ENCODE measurements around the gene DPP6. TPM values are rescaled to one million over a fixed set of nuclear protein-coding genes. Genes with fewer than 3 reads are reported as not detected.

The DPP6 gene
- total RNA-seq, 1 experiment from 2014 or later, result not detected

DNA sequence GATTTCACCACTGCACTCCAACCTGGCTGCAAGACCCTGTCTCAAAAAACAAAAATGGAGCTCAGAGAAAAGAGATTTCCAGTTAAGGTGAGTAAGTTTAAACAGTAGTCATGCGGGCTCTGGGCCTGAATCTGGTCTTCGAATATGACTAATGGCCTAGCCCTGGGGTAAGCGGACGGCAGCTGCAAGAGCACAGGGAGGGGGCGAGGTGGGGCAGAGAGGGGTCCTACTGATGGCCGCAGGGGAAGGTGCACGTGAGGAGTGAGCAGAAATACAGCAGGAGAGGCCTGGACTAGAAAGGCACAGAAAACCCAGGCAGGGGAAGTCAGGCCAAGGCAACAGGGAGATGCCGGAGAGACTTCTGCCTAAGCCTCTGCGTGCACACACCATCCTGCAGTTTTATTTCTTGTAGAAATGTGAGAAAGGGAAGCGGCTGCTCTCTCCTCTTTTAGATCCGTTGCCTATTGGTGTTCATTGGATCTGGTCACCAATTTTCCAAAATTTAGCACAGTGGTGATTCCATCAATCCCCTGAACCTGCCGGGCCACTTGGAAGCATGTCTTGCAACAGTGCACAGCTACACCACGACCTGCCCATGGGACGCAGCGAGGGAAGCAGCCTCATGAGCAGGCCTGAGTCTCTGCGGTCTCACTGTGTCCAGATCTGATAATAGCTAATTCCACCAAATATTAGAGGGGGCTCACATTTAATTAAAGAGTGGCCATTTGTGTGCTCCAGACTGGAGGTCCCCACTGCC, 811.7 kb downstream of the DPP6 start:
- H3K36me3 Mint-ChIP-seq, result peaks cover 81% of the 10 kb centered on the region
- H3K9me3 Mint-ChIP-seq, result peaks cover 84% of the 10 kb centered on the region
- DNase-seq (ENCODE audit: low spot score) (no peak), ATAC-seq (no peak)
- no peak for TF ChIP-seq EMX1 (CRISPR knock-in tag; IDR thresholded peaks at IDR 0.05)
- no peak for TF ChIP-seq SMAD3 (CRISPR knock-in tag; IDR thresholded peaks at IDR 0.05; ENCODE audit: borderline replicate concordance)
- TF ChIP-seq, protein P1, sequence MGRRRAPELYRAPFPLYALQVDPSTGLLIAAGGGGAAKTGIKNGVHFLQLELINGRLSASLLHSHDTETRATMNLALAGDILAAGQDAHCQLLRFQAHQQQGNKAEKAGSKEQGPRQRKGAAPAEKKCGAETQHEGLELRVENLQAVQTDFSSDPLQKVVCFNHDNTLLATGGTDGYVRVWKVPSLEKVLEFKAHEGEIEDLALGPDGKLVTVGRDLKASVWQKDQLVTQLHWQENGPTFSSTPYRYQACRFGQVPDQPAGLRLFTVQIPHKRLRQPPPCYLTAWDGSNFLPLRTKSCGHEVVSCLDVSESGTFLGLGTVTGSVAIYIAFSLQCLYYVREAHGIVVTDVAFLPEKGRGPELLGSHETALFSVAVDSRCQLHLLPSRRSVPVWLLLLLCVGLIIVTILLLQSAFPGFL (CRISPR knock-in tag; IDR thresholded peaks at IDR 0.05; ENCODE audit: borderline replicate concordance), result no peak
- TF ChIP-seq ZNF232 (CRISPR knock-in tag; IDR thresholded peaks at IDR 0.05), result no peak
- TF ChIP-seq GTF2I (CRISPR knock-in tag; conservative IDR thresholded peaks at IDR 0.05), result no peak
- TF ChIP-seq JAZF1 (CRISPR knock-in tag; IDR thresholded peaks at IDR 0.05), result no peak
- no peak for TF ChIP-seq MYBL2 (CRISPR knock-in tag; IDR thresholded peaks at IDR 0.05)
- TF ChIP-seq ZNF671 (CRISPR knock-in tag; IDR thresholded peaks at IDR 0.05), result no peak
- TF ChIP-seq TP53 (CRISPR knock-in tag; IDR thresholded peaks at IDR 0.05), result no peak
- TF ChIP-seq, protein P2, sequence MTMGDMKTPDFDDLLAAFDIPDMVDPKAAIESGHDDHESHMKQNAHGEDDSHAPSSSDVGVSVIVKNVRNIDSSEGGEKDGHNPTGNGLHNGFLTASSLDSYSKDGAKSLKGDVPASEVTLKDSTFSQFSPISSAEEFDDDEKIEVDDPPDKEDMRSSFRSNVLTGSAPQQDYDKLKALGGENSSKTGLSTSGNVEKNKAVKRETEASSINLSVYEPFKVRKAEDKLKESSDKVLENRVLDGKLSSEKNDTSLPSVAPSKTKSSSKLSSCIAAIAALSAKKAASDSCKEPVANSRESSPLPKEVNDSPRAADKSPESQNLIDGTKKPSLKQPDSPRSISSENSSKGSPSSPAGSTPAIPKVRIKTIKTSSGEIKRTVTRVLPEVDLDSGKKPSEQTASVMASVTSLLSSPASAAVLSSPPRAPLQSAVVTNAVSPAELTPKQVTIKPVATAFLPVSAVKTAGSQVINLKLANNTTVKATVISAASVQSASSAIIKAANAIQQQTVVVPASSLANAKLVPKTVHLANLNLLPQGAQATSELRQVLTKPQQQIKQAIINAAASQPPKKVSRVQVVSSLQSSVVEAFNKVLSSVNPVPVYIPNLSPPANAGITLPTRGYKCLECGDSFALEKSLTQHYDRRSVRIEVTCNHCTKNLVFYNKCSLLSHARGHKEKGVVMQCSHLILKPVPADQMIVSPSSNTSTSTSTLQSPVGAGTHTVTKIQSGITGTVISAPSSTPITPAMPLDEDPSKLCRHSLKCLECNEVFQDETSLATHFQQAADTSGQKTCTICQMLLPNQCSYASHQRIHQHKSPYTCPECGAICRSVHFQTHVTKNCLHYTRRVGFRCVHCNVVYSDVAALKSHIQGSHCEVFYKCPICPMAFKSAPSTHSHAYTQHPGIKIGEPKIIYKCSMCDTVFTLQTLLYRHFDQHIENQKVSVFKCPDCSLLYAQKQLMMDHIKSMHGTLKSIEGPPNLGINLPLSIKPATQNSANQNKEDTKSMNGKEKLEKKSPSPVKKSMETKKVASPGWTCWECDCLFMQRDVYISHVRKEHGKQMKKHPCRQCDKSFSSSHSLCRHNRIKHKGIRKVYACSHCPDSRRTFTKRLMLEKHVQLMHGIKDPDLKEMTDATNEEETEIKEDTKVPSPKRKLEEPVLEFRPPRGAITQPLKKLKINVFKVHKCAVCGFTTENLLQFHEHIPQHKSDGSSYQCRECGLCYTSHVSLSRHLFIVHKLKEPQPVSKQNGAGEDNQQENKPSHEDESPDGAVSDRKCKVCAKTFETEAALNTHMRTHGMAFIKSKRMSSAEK (CRISPR knock-in tag; IDR thresholded peaks at IDR 0.05; ENCODE audit: borderline replicate concordance), result no peak
- TF ChIP-seq E2F5 (CRISPR knock-in tag; IDR thresholded peaks at IDR 0.05), result no peak
- no peak for TF ChIP-seq CBFB (CRISPR knock-in tag; IDR thresholded peaks at IDR 0.05; ENCODE audit: low read depth)
- TF ChIP-seq JUN (CRISPR knock-in tag; IDR thresholded peaks at IDR 0.05), result no peak
- no peak for TF ChIP-seq ATF6 (CRISPR knock-in tag; IDR thresholded peaks at IDR 0.05)
- no peak for TF ChIP-seq GRHL2 (CRISPR knock-in tag; IDR thresholded peaks at IDR 0.05; ENCODE audit: insufficient replicate concordance, severe bottlenecking)
- TF ChIP-seq, protein P3, sequence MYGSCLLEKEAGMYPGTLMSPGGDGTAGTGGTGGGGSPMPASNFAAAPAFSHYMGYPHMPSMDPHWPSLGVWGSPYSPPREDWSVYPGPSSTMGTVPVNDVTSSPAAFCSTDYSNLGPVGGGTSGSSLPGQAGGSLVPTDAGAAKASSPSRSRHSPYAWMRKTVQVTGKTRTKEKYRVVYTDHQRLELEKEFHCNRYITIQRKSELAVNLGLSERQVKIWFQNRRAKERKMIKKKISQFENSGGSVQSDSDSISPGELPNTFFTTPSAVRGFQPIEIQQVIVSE (CRISPR knock-in tag; IDR thresholded peaks at IDR 0.05; ENCODE audit: borderline replicate concordance), result no peak
- no peak for TF ChIP-seq NFE2L1 (CRISPR knock-in tag; IDR thresholded peaks at IDR 0.05)
- H3K27me3 Mint-ChIP-seq (ENCODE audit: low read depth), result peaks cover 20% of the 10 kb centered on the region
- POLR2A ChIA-PET, result no interaction called here
- CTCF ChIA-PET, result no interaction called here
- H3K4me1 Mint-ChIP-seq, result no peaks in the 10 kb centered on the region
- H3K27ac Mint-ChIP-seq, result no peak overlapping the region
- H3K4me3 Mint-ChIP-seq, result no peak overlapping the region

- peaks cover 81% of the 10 kb centered on the region for H3K36me3 Mint-ChIP-seq
- DNase-seq (ENCODE audit: low spot score) (no peak), ATAC-seq (no peak)
- CTCF ChIA-PET, result no interaction called here
- no peak overlapping the region for H3K4me3 Mint-ChIP-seq
- TF ChIP-seq JUN (CRISPR knock-in tag; IDR thresholded peaks at IDR 0.05), result no peak
- TF ChIP-seq ZNF423 (CRISPR knock-in tag; IDR thresholded peaks at IDR 0.05), result no peak
- TF ChIP-seq SOX15 (CRISPR knock-in tag; IDR thresholded peaks at IDR 0.05), result no peak
- TF ChIP-seq MYBL2 (CRISPR knock-in tag; IDR thresholded peaks at IDR 0.05), result no peak
- TF ChIP-seq, protein P2 (CRISPR knock-in tag; IDR thresholded peaks at IDR 0.05; ENCODE audit: borderline replicate concordance), result no peak
- TF ChIP-seq, protein P3 (CRISPR knock-in tag; IDR thresholded peaks at IDR 0.05; ENCODE audit: borderline replicate concordance), result no peak
- no peak for TF ChIP-seq TP53 (CRISPR knock-in tag; IDR thresholded peaks at IDR 0.05)
- TF ChIP-seq SMAD3 (CRISPR knock-in tag; IDR thresholded peaks at IDR 0.05; ENCODE audit: borderline replicate concordance), result no peak
- H3K4me1 Mint-ChIP-seq, result no peaks in the 10 kb centered on the region
- peaks cover 23% of the 10 kb centered on the region for H3K27me3 Mint-ChIP-seq (ENCODE audit: low read depth)
- H3K27ac Mint-ChIP-seq, result no peak overlapping the region
- POLR2A ChIA-PET, result no interaction called here
- peaks cover 87% of the 10 kb centered on the region for H3K9me3 Mint-ChIP-seq
Observed at GRCh38 chr7:154864523-154864891, 812.3 kb downstream of the DPP6 start.
